Measurements from ENCODE around the gene RAB43. TPM values are rescaled to one million over a fixed set of nuclear protein-coding genes. Genes with fewer than 3 reads are reported as not detected.
"Not testable (repeated sequence)": the region's sequence is repeated elsewhere in the genome, so short reads cannot be mapped to it uniquely, and the experiment has no call there.

The RAB43 gene
- total RNA-seq, 2 donors from 2014 or later, result 34.5 to 38.1 TPM

GRCh38 chr3:129068291-129068886, 53.2 kb downstream of the RAB43 start:
- H3K4me3 Mint-ChIP-seq, result peak overlapping the region; percentile 32
- no peak overlapping the region for H3K27ac Mint-ChIP-seq
- no peak overlapping the region for H3K27ac ChIP-seq (ENCODE audit: low read depth, low read length)
- no peaks in the 10 kb centered on the region for H3K36me3 Mint-ChIP-seq (ENCODE audit: low read depth)
- H3K4me1 Mint-ChIP-seq, result peaks cover 2% of the 10 kb centered on the region
- WGBS, 2 experiments (ENCODE audit: insufficient coverage in 1 of 2, insufficient read length in 1 of 2), result 88 to 100% methylated on average over 5 to 44 of the region's 44 CpGs
- no peaks in the 10 kb centered on the region for H3K36me3 ChIP-seq (ENCODE audit: control insufficient read depth, insufficient read depth, low read length)
- H3K27me3 ChIP-seq (ENCODE audit: control insufficient read depth, insufficient read depth, low read length, poor library complexity, severe bottlenecking), result no peaks in the 10 kb centered on the region
- H3K4me3 ChIP-seq (ENCODE audit: low read length), result no peak overlapping the region
- no peak overlapping the region for H3K9ac ChIP-seq (ENCODE audit: extremely low read depth, low read length, poor library complexity, severe bottlenecking)
- peak; percentile 61 for DNase-seq
- H3K27me3 Mint-ChIP-seq (ENCODE audit: insufficient read depth), result peaks cover 12% of the 10 kb centered on the region
- H3K9me3 ChIP-seq (ENCODE audit: control insufficient read depth, low read length), result no peaks in the 10 kb centered on the region
- peaks cover 5% of the 10 kb centered on the region for H3K9me3 Mint-ChIP-seq
- H3K4me1 ChIP-seq (ENCODE audit: control insufficient read depth, insufficient read depth, low read length), result no peaks in the 10 kb centered on the region
- TF ChIP-seq CTCF (conservative IDR thresholded peaks at IDR 0.05), result no peak

GRCh38 chr3:129067719-129068118, 53.9 kb downstream of the RAB43 start:
- H3K9ac ChIP-seq (ENCODE audit: extremely low read depth, low read length, poor library complexity, severe bottlenecking), result not testable (repeated sequence)
- peak overlapping the region; percentile 32 for H3K4me3 Mint-ChIP-seq

GRCh38 chr3:129065720-129066073, 55.9 kb downstream of the RAB43 start:
- no peak overlapping the region for H3K4me3 ChIP-seq (ENCODE audit: low read length)
- H3K9me3 ChIP-seq (ENCODE audit: control insufficient read depth, low read length), result no peaks in the 10 kb centered on the region
- WGBS, 2 experiments (ENCODE audit: insufficient coverage in 1 of 2, insufficient read length in 1 of 2), result 92 to 95% methylated on average over 4 of the region's 4 CpGs
- no peaks in the 10 kb centered on the region for H3K27me3 ChIP-seq (ENCODE audit: control insufficient read depth, insufficient read depth, low read length, poor library complexity, severe bottlenecking)
- no peaks in the 10 kb centered on the region for H3K36me3 Mint-ChIP-seq (ENCODE audit: low read depth)
- no peak overlapping the region for H3K27ac Mint-ChIP-seq
- peaks cover 10% of the 10 kb centered on the region for H3K27me3 Mint-ChIP-seq (ENCODE audit: insufficient read depth)
- H3K9ac ChIP-seq (ENCODE audit: extremely low read depth, low read length, poor library complexity, severe bottlenecking), result no peak overlapping the region
- no peak overlapping the region for H3K27ac ChIP-seq (ENCODE audit: low read depth, low read length)
- H3K4me1 ChIP-seq (ENCODE audit: control insufficient read depth, insufficient read depth, low read length), result no peaks in the 10 kb centered on the region
- TF ChIP-seq CTCF (conservative IDR thresholded peaks at IDR 0.05), result no peak
- no peak for DNase-seq
- H3K9me3 Mint-ChIP-seq, result peaks cover 5% of the 10 kb centered on the region
- peaks cover 2% of the 10 kb centered on the region for H3K4me1 Mint-ChIP-seq
- no peaks in the 10 kb centered on the region for H3K36me3 ChIP-seq (ENCODE audit: control insufficient read depth, insufficient read depth, low read length)
- no peak overlapping the region for H3K4me3 Mint-ChIP-seq

More at GRCh38 chr3:129067719-129068118, 53.9 kb downstream of the RAB43 start:
- WGBS, 2 experiments (ENCODE audit: insufficient coverage in 1 of 2, insufficient read length in 1 of 2), result 96 to 100% methylated on average over 6 to 7 of the region's 7 CpGs
- not testable (repeated sequence) for H3K27me3 ChIP-seq (ENCODE audit: control insufficient read depth, insufficient read depth, low read length, poor library complexity, severe bottlenecking); H3K36me3 ChIP-seq (ENCODE audit: control insufficient read depth, insufficient read depth, low read length); H3K4me1 Mint-ChIP-seq; H3K27ac ChIP-seq (ENCODE audit: low read depth, low read length); H3K36me3 Mint-ChIP-seq (ENCODE audit: low read depth); H3K27ac Mint-ChIP-seq; H3K4me3 ChIP-seq (ENCODE audit: low read length); H3K4me1 ChIP-seq (ENCODE audit: control insufficient read depth, insufficient read depth, low read length); H3K9me3 ChIP-seq (ENCODE audit: control insufficient read depth, low read length); H3K9me3 Mint-ChIP-seq; DNase-seq
- TF ChIP-seq CTCF (conservative IDR thresholded peaks at IDR 0.05), result peak; percentile 49
- peaks cover 12% of the 10 kb centered on the region for H3K27me3 Mint-ChIP-seq (ENCODE audit: insufficient read depth)
